Natural killer cell treated with Interleukin-12 subunit alpha and Interleukin-12 subunit beta and Interleukin-15 and Interleukin-18, amount 100 ng/mL, for 72 hours (primary cell): Measurements from ENCODE around the gene ARL8B. TPM values are rescaled to one million over a fixed set of nuclear protein-coding genes. Genes with fewer than 3 reads are reported as not detected.
A peak's percentile ranks its signal among the peaks of the same experiment; 100 is the strongest.
"Not testable (repeated sequence)": the region's sequence is repeated elsewhere in the genome, so short reads cannot be mapped to it uniquely, and the experiment has no call there.

ENCODE experiments used
- ATAC-seq, 2 donors: fragments of 150-1000 bp; cut with Tn5 transposase in 1 of 2; sonication (Bioruptor Pico), chemical (Tn5 transposase) in 1 of 2; 2 replicates each; pipeline ENCODE4 v1.10.0; 2021
- DNase-seq: peaks from one replicate; pipeline ENCODE4 v3.0.0; 2022; ENCODE audit warnings: low spot score
- H3K27ac Mint-ChIP-seq, 2 donors: 1 replicate in 1 of 2; 2 replicates in 1 of 2; pipeline ENCODE4 v1.8.0; 2022; ENCODE audit warnings: mixed read lengths in 2 of 2, mild to moderate bottlenecking in 1 of 2, moderate library complexity in 1 of 2
- H3K27me3 Mint-ChIP-seq, 2 donors: 1 replicate in 1 of 2; 2 replicates in 1 of 2; pipeline ENCODE4 v1.8.0; 2022; ENCODE audit warnings: mixed read lengths in 2 of 2
- H3K36me3 Mint-ChIP-seq: one replicate; pipeline ENCODE4 v1.8.0; 2022; ENCODE audit warnings: mixed read lengths
- H3K4me1 Mint-ChIP-seq, 2 donors: 1 replicate in 1 of 2; 2 replicates in 1 of 2; pipeline ENCODE4 v1.8.0; 2022; ENCODE audit warnings: low read depth in 2 of 2, mixed read lengths in 2 of 2, mild to moderate bottlenecking in 1 of 2
- H3K4me3 Mint-ChIP-seq: one replicate; pipeline ENCODE4 v1.8.0; 2022; ENCODE audit warnings: mixed read lengths
- H3K9me3 Mint-ChIP-seq: 2 replicates; pipeline ENCODE4 v1.8.0; 2022; ENCODE audit warnings: mixed read lengths
- total RNA-seq, 2 donors: library from RNA; stranded (reverse); gene quantifications; one replicate each; pipeline ENCODE4 v1.2.3, GENCODE V29; 2022

ARL8B gene
- total RNA-seq, 2 donors from 2014 or later: 77.4 to 80.4 TPM

- Mint-ChIP-seq H3K4me3 (no peak overlapping the region), H3K9me3 (no peaks in the 10 kb centered on the region), H3K4me1 (no peaks in the 10 kb centered on the region), H3K27me3 (peaks cover 7 to 22% of the 10 kb centered on the region in 2 donors), H3K36me3 (no peaks in the 10 kb centered on the region), H3K27ac (no peak overlapping the region)
- ATAC-seq (peak in 1 of 2 donors; percentile 56), DNase-seq (no peak)
Measured at GRCh38 chr3:5095886-5096285, 26.2 kb upstream of the ARL8B start.

- DNase-seq: no peak
- H3K4me3 Mint-ChIP-seq: no peak overlapping the region
- H3K4me1 Mint-ChIP-seq: no peaks in the 10 kb centered on the region
- no peaks in the 10 kb centered on the region for H3K36me3 Mint-ChIP-seq
- no peak for ATAC-seq
- no peak overlapping the region for H3K27ac Mint-ChIP-seq
- no peaks in the 10 kb centered on the region for H3K9me3 Mint-ChIP-seq
- peaks cover 7 to 24% of the 10 kb centered on the region in 2 donors for H3K27me3 Mint-ChIP-seq
Measured at GRCh38 chr3:5096336-5097008, 25.6 kb upstream of the ARL8B start.

- DNase-seq (no peak), ATAC-seq (no peak)
- no peak overlapping the region for H3K4me3 Mint-ChIP-seq
- H3K4me1 Mint-ChIP-seq: no peaks in the 10 kb centered on the region
- H3K36me3 Mint-ChIP-seq: no peaks in the 10 kb centered on the region
- H3K9me3 Mint-ChIP-seq: no peaks in the 10 kb centered on the region
- no peak overlapping the region for H3K27ac Mint-ChIP-seq
- H3K27me3 Mint-ChIP-seq: peaks cover 7 to 24% of the 10 kb centered on the region in 2 donors
Measured at GRCh38 chr3:5098346-5098745, 23.7 kb upstream of the ARL8B start.

- peaks cover 0 to 15% of the 10 kb centered on the region in 2 donors for H3K27me3 Mint-ChIP-seq
- no peak overlapping the region for H3K4me3 Mint-ChIP-seq
- H3K36me3 Mint-ChIP-seq: no peaks in the 10 kb centered on the region
- no peak overlapping the region for H3K27ac Mint-ChIP-seq
- no peaks in the 10 kb centered on the region for H3K4me1 Mint-ChIP-seq
- no peaks in the 10 kb centered on the region for H3K9me3 Mint-ChIP-seq
- DNase-seq (no peak), ATAC-seq (no peak)
Measured at GRCh38 chr3:5102532-5102931, 19.6 kb upstream of the ARL8B start.

- no peak overlapping the region for H3K27ac Mint-ChIP-seq
- DNase-seq (no peak), ATAC-seq (no peak)
- no peaks in the 10 kb centered on the region for H3K4me1 Mint-ChIP-seq
- H3K4me3 Mint-ChIP-seq: no peak overlapping the region
- no peaks in the 10 kb centered on the region for H3K9me3 Mint-ChIP-seq
- H3K27me3 Mint-ChIP-seq: peaks cover 0 to 12% of the 10 kb centered on the region in 2 donors
- no peaks in the 10 kb centered on the region for H3K36me3 Mint-ChIP-seq
Measured at GRCh38 chr3:5103743-5104142, 18.3 kb upstream of the ARL8B start.

GRCh38 chr3:5105050-5105449, 17.0 kb upstream of the ARL8B start:
- no peaks in the 10 kb centered on the region for H3K36me3 Mint-ChIP-seq
- no peak for ATAC-seq
- H3K4me3 Mint-ChIP-seq: no peak overlapping the region

GRCh38 chr3:5106371-5106770, 15.7 kb upstream of the ARL8B start:
- H3K9me3 Mint-ChIP-seq, H3K27me3 Mint-ChIP-seq, H3K4me3 Mint-ChIP-seq, DNase-seq, H3K4me1 Mint-ChIP-seq, ATAC-seq, H3K27ac Mint-ChIP-seq, H3K36me3 Mint-ChIP-seq: not testable (repeated sequence)

More at GRCh38 chr3:5105050-5105449, 17.0 kb upstream of the ARL8B start:
- no peak overlapping the region for H3K27ac Mint-ChIP-seq
- DNase-seq: no peak
- H3K27me3 Mint-ChIP-seq: peaks cover 0 to 8% of the 10 kb centered on the region in 2 donors
- no peaks in the 10 kb centered on the region for H3K9me3 Mint-ChIP-seq
- H3K4me1 Mint-ChIP-seq: no peaks in the 10 kb centered on the region

- not testable (repeated sequence) for ATAC-seq, H3K9me3 Mint-ChIP-seq, H3K4me3 Mint-ChIP-seq, H3K27me3 Mint-ChIP-seq, H3K27ac Mint-ChIP-seq, H3K4me1 Mint-ChIP-seq, DNase-seq, H3K36me3 Mint-ChIP-seq
Measured at GRCh38 chr3:5106933-5107334, 15.2 kb upstream of the ARL8B start.

GRCh38 chr3:5110337-5110736, 11.8 kb upstream of the ARL8B start:
- Mint-ChIP-seq H3K27me3 (peaks cover 0 to 3% of the 10 kb centered on the region in 2 donors), H3K4me3 (no peak overlapping the region), H3K36me3 (no peaks in the 10 kb centered on the region), H3K27ac (no peak overlapping the region), H3K4me1 (peaks cover 0 to 3% of the 10 kb centered on the region in 2 donors), H3K9me3 (no peaks in the 10 kb centered on the region)
- no peak for ATAC-seq
- no peak for DNase-seq

GRCh38 chr3:5112043-5112442, 10.0 kb upstream of the ARL8B start:
- ATAC-seq: no peak
- DNase-seq: no peak
- no peak overlapping the region for H3K27ac Mint-ChIP-seq
- H3K27me3 Mint-ChIP-seq: no peaks in the 10 kb centered on the region
- peaks cover 0 to 6% of the 10 kb centered on the region in 2 donors for H3K4me1 Mint-ChIP-seq
- H3K36me3 Mint-ChIP-seq: no peaks in the 10 kb centered on the region
- no peaks in the 10 kb centered on the region for H3K9me3 Mint-ChIP-seq
- H3K4me3 Mint-ChIP-seq: no peak overlapping the region

GRCh38 chr3:5113726-5114125, 8.4 kb upstream of the ARL8B start:
- H3K36me3 Mint-ChIP-seq, DNase-seq, H3K9me3 Mint-ChIP-seq, ATAC-seq, H3K4me1 Mint-ChIP-seq, H3K27ac Mint-ChIP-seq, H3K27me3 Mint-ChIP-seq, H3K4me3 Mint-ChIP-seq: not testable (repeated sequence)

- Mint-ChIP-seq H3K4me3 (no peak overlapping the region), H3K27ac (no peak overlapping the region), H3K27me3 (no peaks in the 10 kb centered on the region), H3K9me3 (no peaks in the 10 kb centered on the region), H3K36me3 (no peaks in the 10 kb centered on the region), H3K4me1 (peaks cover 0 to 6% of the 10 kb centered on the region in 2 donors)
- DNase-seq (no peak), ATAC-seq (no peak)
Measured at GRCh38 chr3:5115506-5116162, 6.5 kb upstream of the ARL8B start.

- Mint-ChIP-seq H3K4me1 (peaks cover 0 to 6% of the 10 kb centered on the region in 2 donors), H3K27me3 (no peaks in the 10 kb centered on the region), H3K36me3 (no peaks in the 10 kb centered on the region), H3K4me3 (no peak overlapping the region), H3K9me3 (no peaks in the 10 kb centered on the region), H3K27ac (peak overlapping the region in 1 of 2 donors; percentile 56)
- no peak for DNase-seq
- no peak for ATAC-seq
Measured at GRCh38 chr3:5116538-5116937, 5.6 kb upstream of the ARL8B start.

- DNase-seq (no peak), ATAC-seq (no peak)
- Mint-ChIP-seq H3K36me3 (no peaks in the 10 kb centered on the region), H3K27ac (no peak overlapping the region), H3K27me3 (no peaks in the 10 kb centered on the region), H3K4me3 (no peak overlapping the region), H3K9me3 (no peaks in the 10 kb centered on the region), H3K4me1 (peaks cover 22 to 24% of the 10 kb centered on the region in 2 donors)
Measured at GRCh38 chr3:5120446-5120845, 1.6 kb upstream of the ARL8B start.
